Measurements from ENCODE around the gene TSSK2.

DNA sequence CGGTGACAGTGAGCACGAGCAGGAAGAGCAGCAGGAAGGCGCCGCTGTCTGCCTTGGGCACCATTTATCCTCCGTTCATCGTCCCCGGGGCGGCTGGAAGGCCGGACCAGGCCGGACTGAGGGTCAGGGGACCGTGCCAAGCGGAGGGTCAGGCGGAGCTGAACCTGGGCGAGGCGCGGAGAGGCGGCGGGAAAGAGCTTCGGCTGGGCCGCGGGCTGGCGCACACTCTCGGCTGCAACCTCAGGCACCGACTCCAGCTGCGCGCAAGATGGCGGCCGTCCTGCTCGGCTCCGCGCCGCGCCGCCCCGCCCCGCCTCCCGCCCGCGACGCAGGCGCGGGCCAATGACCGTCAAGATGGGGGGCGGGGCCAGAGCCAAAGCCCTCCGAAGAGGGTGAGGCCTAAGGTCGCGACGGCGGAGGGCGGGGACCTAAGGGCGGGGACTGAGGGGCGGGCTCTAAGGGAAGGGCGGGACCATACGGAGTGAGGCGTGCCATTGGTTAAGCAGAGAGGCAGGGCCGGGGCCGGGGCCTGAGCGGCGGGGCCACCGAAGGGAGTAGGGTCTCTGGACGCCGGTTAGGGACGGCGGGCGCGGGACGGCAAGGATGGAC is 8.9 kb upstream of the TSSK2 start, which contains the start of gene DGCR2:
- TF ChIP-seq CTCF (IDR thresholded peaks at IDR 0.05; ENCODE audit: low read length) (no peak), EZH2 (IDR thresholded peaks at IDR 0.05; ENCODE audit: borderline replicate concordance, low read length) (no peak)

All from OCI-LY1 (cell line).